NB4 (cell line): ENCODE data around the gene STON2.

Source experiments
- DNase-seq: peaks from one replicate; pipeline ENCODE4 v3.0.0; 2010; ENCODE audit warnings: low read depth
- H3K4me3 ChIP-seq: one replicate; pipeline ENCODE4 v1.5.1; 2011; ENCODE audit warnings: mild to moderate bottlenecking, low read depth, low read length, moderate library complexity
- MAX ChIP-seq: IDR thresholded peaks from 2 replicates; pipeline ENCODE4 v1.6.1; 2011; ENCODE audit warnings: low read depth, low read length
- MYC ChIP-seq: IDR thresholded peaks from 2 replicates; pipeline ENCODE4 v1.6.1; 2011; ENCODE audit warnings: low read depth, low read length
- POLR2A ChIP-seq: IDR thresholded peaks from 2 replicates; pipeline ENCODE4 v1.6.1; 2011; ENCODE audit warnings: mild to moderate bottlenecking; ENCODE audit not compliant: insufficient read length; ENCODE audit errors: extremely low read depth
- TF ChIP-seq, protein P1 (sequence below): IDR thresholded peaks from one replicate; pipeline ENCODE4 v1.5.1; 2012; ENCODE audit warnings: low read depth, low read length

The STON2 gene

DNA sequence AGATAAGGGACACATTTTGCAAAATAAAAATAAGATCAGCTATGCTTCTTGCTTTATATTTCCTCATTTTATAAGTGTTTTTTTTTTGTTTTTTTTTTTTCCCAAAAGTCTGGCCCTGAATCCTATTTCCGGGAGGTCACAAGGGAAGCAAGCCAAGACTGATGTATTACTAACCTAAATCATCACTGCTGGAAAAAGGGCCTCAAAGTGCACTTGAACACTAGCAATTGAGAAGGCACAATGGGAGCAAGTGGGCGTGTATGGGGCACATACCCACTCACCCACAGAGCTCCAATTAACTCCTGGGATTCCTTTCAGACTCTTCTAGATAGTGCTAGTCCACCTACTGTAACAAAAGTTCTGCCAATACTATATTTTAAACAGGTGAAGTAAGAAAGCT is 58.8 kb downstream of the STON2 start:
- H3K4me3 ChIP-seq: no peak overlapping the region
- DNase-seq: no peak
- TF ChIP-seq MAX: no peak
- TF ChIP-seq POLR2A: no peak
- TF ChIP-seq MYC: no peak
- TF ChIP-seq, protein P1, sequence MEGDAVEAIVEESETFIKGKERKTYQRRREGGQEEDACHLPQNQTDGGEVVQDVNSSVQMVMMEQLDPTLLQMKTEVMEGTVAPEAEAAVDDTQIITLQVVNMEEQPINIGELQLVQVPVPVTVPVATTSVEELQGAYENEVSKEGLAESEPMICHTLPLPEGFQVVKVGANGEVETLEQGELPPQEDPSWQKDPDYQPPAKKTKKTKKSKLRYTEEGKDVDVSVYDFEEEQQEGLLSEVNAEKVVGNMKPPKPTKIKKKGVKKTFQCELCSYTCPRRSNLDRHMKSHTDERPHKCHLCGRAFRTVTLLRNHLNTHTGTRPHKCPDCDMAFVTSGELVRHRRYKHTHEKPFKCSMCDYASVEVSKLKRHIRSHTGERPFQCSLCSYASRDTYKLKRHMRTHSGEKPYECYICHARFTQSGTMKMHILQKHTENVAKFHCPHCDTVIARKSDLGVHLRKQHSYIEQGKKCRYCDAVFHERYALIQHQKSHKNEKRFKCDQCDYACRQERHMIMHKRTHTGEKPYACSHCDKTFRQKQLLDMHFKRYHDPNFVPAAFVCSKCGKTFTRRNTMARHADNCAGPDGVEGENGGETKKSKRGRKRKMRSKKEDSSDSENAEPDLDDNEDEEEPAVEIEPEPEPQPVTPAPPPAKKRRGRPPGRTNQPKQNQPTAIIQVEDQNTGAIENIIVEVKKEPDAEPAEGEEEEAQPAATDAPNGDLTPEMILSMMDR: no peak

DNA sequence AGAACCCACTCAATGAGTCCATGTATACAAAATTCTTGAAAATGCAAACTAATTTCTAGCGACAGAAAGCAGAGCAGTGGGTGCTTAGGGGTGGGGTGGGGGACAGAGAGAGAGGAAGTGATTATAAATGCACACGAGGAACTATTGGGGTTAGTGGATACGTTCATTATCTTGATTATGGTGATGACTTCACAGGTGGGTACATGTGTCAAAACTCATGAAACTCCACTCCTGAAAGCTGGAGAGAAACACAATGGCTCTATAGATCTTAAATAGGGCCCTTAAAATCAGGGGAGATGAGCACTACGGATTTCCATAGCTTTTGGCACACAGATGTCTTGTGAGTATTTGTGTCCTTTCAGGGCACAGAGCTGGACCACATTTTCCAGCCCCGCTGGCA is 59.9 kb downstream of the STON2 start:
- DNase-seq: no peak
- TF ChIP-seq POLR2A (no peak), MAX (no peak), MYC (no peak)
- TF ChIP-seq, protein P1: no peak
- no peak overlapping the region for H3K4me3 ChIP-seq

DNA sequence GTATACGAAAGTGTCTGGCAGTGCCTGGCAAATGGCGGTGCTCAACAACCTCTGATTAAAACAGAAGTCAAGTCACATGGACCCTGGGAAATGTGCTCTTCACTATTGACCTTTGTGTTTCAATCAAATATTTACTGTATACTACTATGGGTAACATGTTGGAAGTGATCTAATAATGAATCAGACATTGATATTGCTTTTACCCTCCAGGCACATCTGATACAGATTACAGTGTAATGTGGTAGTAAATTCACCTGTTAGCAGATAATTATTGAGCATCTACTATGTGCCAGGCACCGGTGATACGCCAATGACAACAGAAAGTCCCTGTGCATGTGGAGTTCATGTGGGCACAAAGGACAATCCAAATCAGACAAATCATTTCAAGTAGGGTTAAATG is 63.1 kb downstream of the STON2 start:
- DNase-seq: no peak
- TF ChIP-seq MYC (no peak), POLR2A (no peak), MAX (no peak)
- TF ChIP-seq, protein P1: no peak
- H3K4me3 ChIP-seq: no peak overlapping the region

GRCh38 chr14:81336009-81336408 is 64.1 kb downstream of the STON2 start:
- H3K4me3 ChIP-seq: no peak overlapping the region
- TF ChIP-seq MAX (no peak), POLR2A (no peak), MYC (no peak)
- TF ChIP-seq, protein P1: no peak

GRCh38 chr14:81332725-81333124 is 67.4 kb downstream of the STON2 start:
- no peak overlapping the region for H3K4me3 ChIP-seq
- DNase-seq: no peak
- TF ChIP-seq MAX: no peak
- TF ChIP-seq, protein P1: no peak

More at GRCh38 chr14:81336009-81336408, 64.1 kb downstream of the STON2 start:
- no peak for DNase-seq
